ENCODE data around the gene SLC22A23.

The SLC22A23 gene

GRCh38 chr6:3314621-3315467 is 142.0 kb downstream of the SLC22A23 start:
- DNase-seq: no peak

GRCh38 chr6:3314176-3314575 is 142.7 kb downstream of the SLC22A23 start:
- no peak for DNase-seq

GRCh38 chr6:3312604-3313231 is 144.1 kb downstream of the SLC22A23 start:
- no peak for DNase-seq

GRCh38 chr6:3311826-3312225 is 145.0 kb downstream of the SLC22A23 start:
- DNase-seq: no peak

- no peak for DNase-seq
Measured at GRCh38 chr6:3310703-3311102, 146.1 kb downstream of the SLC22A23 start.

DNA sequence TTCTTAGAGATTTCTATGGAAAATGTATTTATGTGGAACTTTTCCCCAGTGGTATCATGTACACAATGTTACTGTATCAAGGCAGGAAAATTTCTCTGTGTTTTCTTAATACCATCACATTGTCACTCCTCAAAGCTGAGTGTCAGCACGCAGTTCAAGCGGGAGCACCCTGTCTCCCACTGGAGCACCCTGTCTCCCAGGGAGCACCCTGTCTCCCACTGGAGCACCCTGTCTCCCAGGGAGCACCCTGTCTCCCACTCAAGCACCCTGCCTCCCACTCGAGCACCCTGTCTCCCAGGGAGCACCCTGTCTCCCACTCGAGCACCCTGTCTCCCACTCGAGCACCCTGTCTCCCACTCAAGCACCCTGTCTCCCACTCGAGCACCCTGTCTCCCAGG is 146.8 kb downstream of the SLC22A23 start:
- no peak for DNase-seq

DNA sequence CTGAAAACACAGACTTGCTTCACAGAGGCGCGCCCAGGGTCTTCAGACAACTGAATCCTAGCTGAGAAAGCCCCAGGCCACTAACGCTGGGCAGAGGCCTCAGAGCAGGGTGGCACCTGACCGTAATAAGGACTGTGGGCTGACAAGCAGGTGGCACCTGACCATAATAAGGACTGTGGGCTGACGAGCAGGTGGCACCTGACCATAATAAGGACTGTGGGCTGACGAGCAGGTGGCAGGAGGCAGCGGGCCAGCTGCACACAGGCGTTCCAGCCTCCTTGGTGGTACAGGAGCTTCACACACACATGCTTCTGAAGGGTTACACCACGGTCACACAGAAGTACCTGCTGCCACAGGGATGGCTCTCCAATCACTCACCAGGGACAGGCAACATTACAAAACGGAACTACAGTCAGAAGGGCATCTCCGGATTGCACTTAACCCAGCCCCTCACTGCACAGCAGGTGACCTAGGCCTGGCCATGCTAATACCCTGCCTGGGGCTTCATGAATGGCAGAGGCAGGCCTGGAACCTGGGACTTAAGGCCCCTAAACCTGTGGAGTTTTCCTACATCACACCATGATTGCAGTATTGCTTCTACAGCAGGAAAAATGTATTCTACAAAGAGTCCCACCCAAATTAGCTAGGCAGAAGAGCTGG is 147.3 kb downstream of the SLC22A23 start:
- no peak for DNase-seq

GRCh38 chr6:3308106-3308505 is 148.7 kb downstream of the SLC22A23 start:
- no peak for DNase-seq

GRCh38 chr6:3307436-3307835 is 149.4 kb downstream of the SLC22A23 start:
- no peak for DNase-seq

GRCh38 chr6:3306848-3307247 is 150.0 kb downstream of the SLC22A23 start:
- no peak for DNase-seq

DNA sequence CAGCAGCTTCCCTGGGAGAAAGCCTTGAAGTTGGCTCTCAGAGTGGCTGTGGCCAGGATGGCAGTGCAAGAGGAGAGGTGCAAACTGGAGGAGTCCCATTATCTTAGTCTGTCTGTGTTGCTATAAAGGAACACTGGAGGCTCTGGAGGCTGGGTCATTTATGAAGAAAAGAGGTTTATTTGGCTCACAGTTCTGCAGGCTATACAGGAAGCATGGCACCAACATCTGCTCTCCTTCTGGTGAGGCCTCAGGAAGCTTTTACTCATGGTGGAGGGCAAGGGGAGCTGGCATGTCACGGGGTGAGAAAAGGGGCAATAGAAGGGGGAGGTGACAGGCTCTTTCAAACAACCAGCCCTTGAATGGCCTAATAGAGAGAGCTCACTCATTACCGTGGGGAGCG is 151.0 kb downstream of the SLC22A23 start:
- DNase-seq: no peak

GRCh38 chr6:3305216-3305565 is 151.7 kb downstream of the SLC22A23 start:
- no peak for DNase-seq

GRCh38 chr6:3304500-3305215 is 152.2 kb downstream of the SLC22A23 start:
- no peak for DNase-seq

GRCh38 chr6:3303795-3304411 is 152.9 kb downstream of the SLC22A23 start:
- DNase-seq: no peak

GRCh38 chr6:3301506-3301905 is 155.3 kb downstream of the SLC22A23 start:
- no peak for DNase-seq

GRCh38 chr6:3299221-3299620 is 157.6 kb downstream of the SLC22A23 start:
- DNase-seq: no peak

- no peak for DNase-seq
Measured at GRCh38 chr6:3297909-3298308, 158.9 kb downstream of the SLC22A23 start.

DNA sequence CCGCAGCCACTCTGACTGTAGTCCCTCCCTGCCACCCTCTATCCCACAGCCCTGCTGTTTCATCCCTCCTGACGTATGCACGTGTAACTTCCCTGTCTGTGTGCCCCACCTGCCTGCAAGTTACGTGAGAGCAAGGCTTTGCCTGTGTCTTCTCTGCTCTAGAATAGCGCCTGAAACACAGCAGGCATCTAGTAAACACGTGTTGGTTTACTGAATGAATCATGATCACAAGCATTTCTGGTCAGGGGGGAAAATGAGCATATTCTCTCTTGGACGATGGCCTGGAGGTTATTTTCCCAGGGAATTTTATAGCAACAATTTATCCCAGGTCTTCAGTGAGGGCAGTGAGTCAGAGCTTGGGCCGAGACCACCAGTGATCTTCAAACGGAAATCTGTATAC is 159.8 kb downstream of the SLC22A23 start:
- no peak for DNase-seq

GRCh38 chr6:3296537-3296936 is 160.3 kb downstream of the SLC22A23 start:
- no peak for DNase-seq

GRCh38 chr6:3296078-3296477 is 160.8 kb downstream of the SLC22A23 start:
- DNase-seq: no peak

GRCh38 chr6:3294921-3295871 is 161.7 kb downstream of the SLC22A23 start:
- DNase-seq: no peak

- no peak for DNase-seq
Measured at GRCh38 chr6:3294396-3294795, 162.5 kb downstream of the SLC22A23 start.

Data from NCI-H1930 (cell line).